ENCODE measurements around the gene CPNE4.

The CPNE4 gene

GRCh38 chr3:131568460-131568859, 466.4 kb downstream of the CPNE4 start:
- DNase-seq = no peak

GRCh38 chr3:131564812-131565211, 470.0 kb downstream of the CPNE4 start:
- no peak for DNase-seq

- no peak for DNase-seq
These were observed 473.3 kb downstream of the CPNE4 start for GRCh38 chr3:131561511-131561910.

GRCh38 chr3:131560795-131561194, 474.0 kb downstream of the CPNE4 start:
- DNase-seq = no peak

- no peak for DNase-seq
These were observed 479.4 kb downstream of the CPNE4 start for GRCh38 chr3:131555456-131555855.

- DNase-seq = no peak
These were observed 481.1 kb downstream of the CPNE4 start for GRCh38 chr3:131553495-131554247.

GRCh38 chr3:131551761-131552160, 483.1 kb downstream of the CPNE4 start:
- DNase-seq = no peak

GRCh38 chr3:131550562-131551465, 484.0 kb downstream of the CPNE4 start:
- DNase-seq = no peak

GRCh38 chr3:131549340-131549739, 485.5 kb downstream of the CPNE4 start:
- DNase-seq = no peak

GRCh38 chr3:131547585-131547984, 487.2 kb downstream of the CPNE4 start:
- DNase-seq = no peak

GRCh38 chr3:131546441-131546840, 488.4 kb downstream of the CPNE4 start:
- no peak for DNase-seq

GRCh38 chr3:131544557-131544956, 490.3 kb downstream of the CPNE4 start:
- no peak for DNase-seq

GRCh38 chr3:131543714-131544113, 491.1 kb downstream of the CPNE4 start:
- DNase-seq = no peak

- DNase-seq = no peak
These were observed 493.5 kb downstream of the CPNE4 start for GRCh38 chr3:131541288-131541687.

GRCh38 chr3:131540821-131541220, 494.0 kb downstream of the CPNE4 start:
- no peak for DNase-seq

- DNase-seq = no peak
These were observed 494.7 kb downstream of the CPNE4 start for GRCh38 chr3:131540143-131540542.

GRCh38 chr3:131538968-131539367, 495.8 kb downstream of the CPNE4 start:
- no peak for DNase-seq

GRCh38 chr3:131537531-131537930, 497.3 kb downstream of the CPNE4 start:
- DNase-seq = no peak

- DNase-seq = no peak
These were observed 499.2 kb downstream of the CPNE4 start for GRCh38 chr3:131535596-131535995.

GRCh38 chr3:131535131-131535530, 499.7 kb downstream of the CPNE4 start:
- no peak for DNase-seq

GRCh38 chr3:131532645-131533044, 502.2 kb downstream of the CPNE4 start:
- DNase-seq = no peak

GRCh38 chr3:131530843-131531242, 504.0 kb downstream of the CPNE4 start:
- no peak for DNase-seq

GRCh38 chr3:131530388-131530787, 504.4 kb downstream of the CPNE4 start:
- no peak for DNase-seq

GRCh38 chr3:131526801-131527347, 507.9 kb downstream of the CPNE4 start:
- DNase-seq = no peak

Measured in T-helper 9 cell (primary cell).